Mesenteric fat pad (tissue), 1 donor: ENCODE data around the gene CRISPLD2. TPM values are rescaled to one million over a fixed set of nuclear protein-coding genes. Genes with fewer than 3 reads are reported as not detected.

ENCODE experiments used
- DNase-seq: peaks from one replicate; pipeline ENCODE4 v3.0.0-alpha.2; 2020; ENCODE audit warnings: low spot score
- total RNA-seq: library from RNA; stranded (reverse); fragmentation: NEBNext Ultra II Directional; extraction: Animal tissue kit (Norgen Biotek cat#: 25700); gene quantifications from one replicate; pipeline ENCODE4 v1.2.1, GENCODE V29; 2021
- donor health status: DM: yes; HTN: yes; CAD: no.

Gene CRISPLD2
- total RNA-seq, 1 donor from 2014 or later, result 256 TPM

DNA sequence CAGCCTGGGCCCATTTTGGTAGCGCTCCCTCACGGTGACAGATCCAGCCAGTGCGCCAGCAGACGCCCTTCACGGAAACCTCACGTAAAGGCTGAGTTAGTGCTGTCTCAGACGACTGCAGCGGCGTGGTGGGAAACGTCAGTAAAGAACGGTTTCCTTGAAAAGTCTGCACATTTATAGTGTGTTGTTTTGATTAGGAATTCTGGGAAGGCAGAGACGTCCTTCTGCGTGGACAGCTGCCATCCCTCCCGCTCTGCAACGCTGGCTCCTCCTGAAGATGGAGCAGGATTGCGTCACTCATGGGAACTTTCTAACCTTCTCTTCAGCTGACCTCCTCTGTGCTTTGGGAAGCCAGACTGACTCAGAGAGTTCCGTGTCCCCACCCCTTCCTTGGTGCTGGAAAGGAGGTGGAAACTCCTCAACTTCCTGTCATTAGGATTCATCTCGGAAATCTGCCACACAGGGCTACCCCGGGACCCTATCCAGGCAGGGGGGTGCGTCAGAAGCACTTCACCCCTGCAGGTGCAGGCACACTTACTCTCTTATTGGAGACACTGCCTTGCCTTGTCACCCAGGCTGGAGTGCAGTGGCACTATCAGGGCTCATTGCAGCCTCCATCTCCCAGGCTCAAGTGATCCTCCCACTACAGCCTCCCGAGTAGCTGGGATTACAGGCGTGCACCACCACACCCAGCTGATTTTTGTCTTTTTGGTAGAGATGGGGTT is 24.3 kb upstream of the CRISPLD2 start:
- no peak for DNase-seq

DNA sequence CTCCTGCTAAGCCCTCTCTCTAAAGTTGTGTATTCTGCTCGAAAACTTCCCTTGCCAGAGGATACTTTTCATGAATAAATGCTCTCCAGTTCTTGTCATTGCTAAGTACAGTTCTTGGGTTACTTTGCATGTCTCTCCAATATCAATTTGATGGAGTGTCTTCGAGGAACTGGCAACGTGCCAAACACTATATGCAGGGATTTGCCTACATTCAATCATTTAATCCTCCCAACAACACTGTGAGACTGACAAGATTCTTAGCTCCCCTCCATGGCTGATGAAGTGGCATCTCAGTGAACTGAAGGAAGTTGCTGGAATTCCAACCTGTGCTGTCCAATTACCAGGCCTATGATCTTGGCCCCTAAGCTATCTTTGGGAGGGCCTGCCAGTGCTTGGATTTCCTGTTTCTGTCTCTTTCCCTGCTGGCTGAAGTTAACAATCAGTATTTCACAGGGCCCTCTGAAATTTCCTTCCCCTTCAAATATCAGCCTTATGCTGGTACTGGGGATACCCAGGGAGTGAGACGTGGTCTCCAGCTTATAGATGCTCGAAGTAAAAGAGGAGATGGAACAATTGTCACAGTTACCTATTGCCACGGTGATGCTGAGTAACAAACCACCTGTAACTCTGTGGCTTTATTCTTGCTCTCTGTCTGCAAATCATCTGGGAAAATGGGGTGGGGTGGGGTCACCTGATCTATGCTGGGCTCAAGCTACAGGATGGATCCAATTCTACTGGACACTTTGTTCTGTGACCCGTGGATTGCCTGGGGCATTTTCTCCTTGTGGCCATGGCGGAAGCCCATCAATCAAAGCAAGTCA is 19.4 kb upstream of the CRISPLD2 start:
- no peak for DNase-seq

DNA sequence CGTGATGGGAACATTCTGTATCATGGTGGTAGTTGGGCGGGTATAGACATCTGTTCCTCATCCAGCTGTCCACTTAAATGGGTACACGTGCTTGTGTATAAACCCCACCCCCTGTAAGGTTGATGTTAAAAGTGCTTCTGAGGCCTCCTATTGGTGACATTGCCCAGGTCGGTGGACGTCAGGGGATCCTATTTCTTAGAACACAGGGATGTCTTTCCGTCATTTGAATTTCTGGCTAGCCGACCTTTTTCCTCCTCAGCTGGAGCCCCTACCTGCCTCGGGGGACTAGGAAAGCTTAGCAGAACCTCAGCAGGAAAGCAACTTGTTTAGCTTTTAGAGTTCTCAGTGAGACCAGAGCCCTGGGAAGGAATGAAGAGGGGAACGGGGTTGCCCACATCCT is 16.6 kb upstream of the CRISPLD2 start:
- no peak for DNase-seq

DNA sequence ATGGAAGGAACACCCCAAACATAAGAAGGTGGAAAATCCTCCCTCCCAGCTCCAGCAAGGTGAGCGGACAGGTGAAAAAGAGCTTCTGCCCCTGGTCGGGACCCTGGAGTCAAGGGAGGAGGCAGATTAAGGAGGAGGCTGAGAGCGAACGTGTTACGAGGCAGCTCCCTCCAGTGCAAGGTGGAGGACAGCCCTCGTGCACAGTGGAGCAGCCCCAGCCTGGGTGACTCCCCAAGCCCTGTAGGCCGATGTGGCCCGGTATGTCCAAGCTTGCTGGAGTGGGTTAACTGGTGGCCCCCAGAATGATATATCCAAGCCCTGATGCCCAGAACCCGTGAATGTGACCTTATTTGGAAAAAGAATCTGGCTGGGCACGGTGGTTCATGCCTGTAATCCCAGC is 15.5 kb upstream of the CRISPLD2 start:
- no peak for DNase-seq

DNA sequence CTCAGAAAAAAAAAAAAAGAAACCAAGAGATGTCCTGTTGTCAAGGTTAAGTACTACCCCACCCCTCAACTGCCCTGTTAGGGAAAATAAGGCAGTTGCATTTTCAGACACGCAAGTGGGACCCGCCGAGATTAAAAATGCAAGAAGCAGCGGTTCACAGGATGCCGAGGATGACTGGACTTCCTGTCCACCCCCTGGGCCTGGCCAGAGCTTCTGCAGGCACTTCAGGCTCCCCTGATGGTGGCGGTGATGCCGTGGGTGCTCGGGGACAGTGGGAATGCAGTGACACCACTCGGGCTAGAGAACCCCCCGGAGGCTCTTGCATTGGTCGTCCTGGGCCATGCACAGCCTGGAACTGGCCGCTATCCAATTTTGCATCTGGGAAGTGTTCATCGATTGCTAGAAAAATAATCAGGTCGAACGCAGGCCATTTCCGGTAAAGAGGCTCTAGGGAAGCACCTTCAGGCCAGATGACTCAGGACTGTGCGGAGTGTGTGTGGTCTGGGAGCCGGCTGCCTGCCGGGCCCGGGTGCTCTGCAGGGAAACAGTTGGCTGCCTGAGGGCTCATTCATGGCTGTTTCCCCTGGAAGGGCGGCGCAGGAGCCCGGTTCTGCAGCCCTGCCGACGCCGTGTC is 13.4 kb upstream of the CRISPLD2 start:
- no peak for DNase-seq

DNA sequence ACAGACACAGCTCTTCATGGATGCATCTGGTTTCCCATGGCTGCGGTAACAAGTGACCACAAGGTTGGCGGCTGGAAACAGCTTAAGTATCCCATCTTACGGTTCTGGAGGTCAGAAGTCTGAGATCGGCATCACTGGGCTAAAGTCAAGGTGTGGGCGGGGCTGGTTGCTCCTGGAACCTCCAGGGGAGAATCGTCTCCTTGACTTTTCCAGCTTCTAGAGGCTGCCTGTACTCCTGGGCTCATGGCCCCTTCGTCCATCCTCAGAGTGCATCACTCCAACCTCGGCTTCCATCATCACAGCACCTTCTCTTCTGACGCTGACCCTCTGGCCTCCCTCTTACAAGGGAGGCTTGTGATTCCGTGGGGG is 12.9 kb upstream of the CRISPLD2 start:
- DNase-seq, result no peak

DNA sequence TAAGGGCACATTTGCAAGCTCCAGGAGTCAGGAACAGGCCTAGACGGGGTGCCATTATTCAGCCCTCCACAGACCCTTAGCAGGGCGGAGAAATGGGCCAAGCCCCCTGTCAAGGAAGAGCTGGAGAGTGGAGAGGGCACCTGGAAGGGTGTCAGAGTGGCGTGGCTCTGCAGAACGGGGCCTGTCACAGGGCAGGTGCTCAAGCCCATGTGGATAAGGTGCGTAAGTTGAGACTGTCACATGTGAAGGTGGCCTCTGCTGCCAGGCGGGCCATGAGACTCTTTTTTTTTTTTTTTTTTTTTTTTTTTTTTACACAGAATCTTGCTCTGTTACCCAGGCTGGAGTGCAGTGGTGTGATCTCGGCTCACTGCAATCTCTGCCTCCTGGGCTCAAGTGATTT is 12.0 kb upstream of the CRISPLD2 start:
- DNase-seq, result no peak

DNA sequence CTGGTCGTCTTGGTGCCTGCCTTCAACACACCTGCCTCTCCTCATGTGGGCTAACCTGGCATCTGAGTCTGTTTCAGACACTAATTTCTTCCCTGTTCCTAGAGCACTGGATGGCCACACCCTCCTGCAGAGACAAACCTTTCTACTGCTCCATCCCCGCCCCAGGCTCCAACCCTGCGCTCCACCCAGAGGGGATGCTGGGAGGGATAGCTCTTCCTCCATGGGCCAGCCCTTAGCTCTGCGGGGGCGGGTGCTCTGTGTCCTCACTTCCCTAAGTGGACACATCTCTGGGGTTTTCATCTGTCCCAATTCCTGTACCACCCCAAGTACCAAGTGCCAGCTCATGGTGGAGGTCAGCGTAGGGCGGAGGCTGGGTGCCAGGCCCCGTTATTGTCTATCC is 11.0 kb upstream of the CRISPLD2 start:
- no peak for DNase-seq

DNA sequence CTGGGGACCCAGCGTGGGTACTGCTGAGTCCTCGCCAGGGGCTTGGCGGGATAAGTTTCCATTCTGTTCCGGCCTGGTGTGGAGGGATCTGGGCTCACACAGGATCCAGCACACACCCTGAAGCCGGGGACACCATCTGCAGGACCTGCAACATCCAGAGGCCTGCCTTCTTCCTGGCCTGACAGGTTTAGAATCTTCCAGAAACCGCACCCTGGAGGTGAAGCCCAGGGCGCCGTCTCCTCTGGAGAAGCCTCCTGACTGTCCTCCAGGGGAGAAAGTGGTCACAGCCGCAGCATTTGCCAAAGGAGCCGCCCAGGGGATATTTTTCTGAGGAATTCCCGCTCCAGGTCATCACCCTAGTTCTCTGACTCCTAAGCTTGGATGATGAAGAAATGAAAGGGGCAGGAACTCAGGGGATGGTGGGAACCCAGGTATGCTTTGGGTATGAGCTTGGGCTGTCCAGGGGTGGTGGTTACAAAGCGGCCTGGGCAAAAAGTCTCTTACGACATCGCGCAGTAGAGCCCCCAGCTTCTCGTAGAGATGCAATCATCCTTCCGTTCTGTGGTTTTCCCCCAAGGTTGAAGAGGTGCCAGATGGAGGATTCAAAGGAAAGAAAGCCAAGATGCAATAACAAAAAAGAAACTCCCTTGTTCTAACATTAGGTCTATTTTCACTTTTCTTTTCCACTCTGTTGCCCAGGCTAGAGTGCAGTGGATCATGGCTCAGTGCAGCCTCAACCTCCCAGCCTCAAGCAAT is 9.1 kb upstream of the CRISPLD2 start:
- no peak for DNase-seq

DNA sequence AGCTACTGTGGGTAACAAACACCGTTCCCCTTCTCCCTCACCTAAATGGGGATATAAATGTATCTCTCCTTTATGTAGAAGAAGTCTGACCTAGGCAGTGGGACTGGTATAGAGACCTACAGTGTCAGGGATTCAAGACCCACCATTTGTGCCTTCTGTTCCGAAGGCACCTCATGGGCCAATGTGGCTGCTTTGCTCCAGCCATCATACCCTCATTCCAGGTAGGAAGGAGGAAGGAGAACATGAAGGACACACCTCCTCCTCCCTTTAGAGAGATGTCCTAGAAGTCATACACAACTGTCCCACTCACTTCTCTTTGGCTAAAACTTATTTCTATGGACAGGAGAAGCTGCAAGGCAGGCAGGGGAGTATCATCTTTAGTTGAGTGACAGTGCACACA is 8.3 kb upstream of the CRISPLD2 start:
- no peak for DNase-seq

DNA sequence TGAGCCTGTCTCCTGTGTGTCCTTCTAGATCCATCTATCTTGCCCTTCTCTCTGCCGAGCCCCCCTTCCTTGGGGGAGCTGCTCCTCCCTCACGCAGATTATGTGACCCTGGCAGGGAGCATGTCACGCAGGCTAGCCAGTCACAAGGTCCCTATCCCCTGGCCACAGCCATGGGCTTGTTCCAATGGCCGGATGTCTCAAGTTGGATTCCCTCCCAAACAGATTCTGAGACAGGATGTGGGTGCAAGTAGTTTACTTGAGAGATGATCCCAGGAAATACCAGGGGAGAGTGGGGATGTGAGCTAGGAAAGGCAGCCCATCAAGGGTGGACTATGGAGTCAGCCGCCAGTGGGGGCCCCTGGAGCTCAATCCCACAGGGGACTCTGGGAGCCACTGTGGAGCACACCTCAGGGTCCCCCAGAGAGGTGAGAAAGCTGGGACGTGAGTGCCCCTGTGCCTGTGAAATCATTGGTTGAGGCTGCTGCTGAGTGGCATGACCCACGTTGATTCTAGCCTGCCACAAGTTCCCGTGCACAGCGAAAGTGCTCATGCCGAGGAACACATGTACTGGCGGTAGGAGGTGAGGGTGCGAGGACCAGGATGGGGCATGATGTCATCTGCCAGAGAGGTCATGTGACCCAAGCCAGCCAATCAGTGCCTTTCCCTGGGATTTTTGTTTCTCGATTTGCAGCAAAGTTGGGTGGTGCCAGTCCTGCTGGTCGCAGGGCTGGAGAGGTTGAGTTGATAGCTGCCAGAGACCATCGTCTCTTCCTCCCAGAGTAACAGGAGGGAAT is 6.4 kb upstream of the CRISPLD2 start:
- no peak for DNase-seq

DNA sequence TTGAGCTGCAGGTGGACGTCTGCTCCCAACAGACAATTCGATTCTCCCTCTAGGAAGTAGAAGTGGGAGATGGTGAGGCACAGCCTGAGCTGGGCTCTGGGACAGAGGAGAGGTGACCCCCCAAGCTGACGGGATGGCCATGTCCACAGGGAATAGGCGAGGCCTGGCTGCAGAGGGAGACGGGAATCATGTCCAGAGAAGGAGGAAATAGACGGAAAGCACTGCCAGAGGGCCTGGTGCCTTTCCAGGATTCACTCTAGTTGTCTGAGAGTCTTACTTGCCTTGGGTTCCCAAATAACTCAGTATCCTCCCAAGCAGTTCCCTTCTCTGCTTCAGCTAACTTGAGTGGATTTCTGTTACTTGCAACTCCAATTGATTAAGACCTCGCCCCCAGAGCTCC is 4.3 kb upstream of the CRISPLD2 start:
- DNase-seq, result no peak

DNA sequence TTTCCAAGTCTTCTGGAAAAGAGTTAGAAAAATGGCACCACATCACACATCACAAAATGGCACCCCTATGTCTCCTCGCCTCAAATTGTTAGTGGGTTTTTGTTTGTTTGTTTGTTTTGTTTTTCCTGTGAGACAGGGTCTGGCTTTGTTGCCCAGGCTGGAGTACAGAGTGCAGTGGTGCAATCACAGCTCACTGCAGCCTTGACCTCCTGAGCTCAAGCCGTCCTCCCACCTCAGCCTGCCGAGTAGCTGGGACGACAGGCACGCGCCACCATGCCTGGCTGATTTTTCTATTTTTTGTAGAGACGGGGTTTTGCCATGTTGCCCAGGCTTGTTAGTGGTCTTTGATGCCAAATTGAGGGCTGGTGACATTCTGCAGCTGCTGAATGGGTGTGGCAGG is 3.8 kb upstream of the CRISPLD2 start:
- DNase-seq, result no peak

DNA sequence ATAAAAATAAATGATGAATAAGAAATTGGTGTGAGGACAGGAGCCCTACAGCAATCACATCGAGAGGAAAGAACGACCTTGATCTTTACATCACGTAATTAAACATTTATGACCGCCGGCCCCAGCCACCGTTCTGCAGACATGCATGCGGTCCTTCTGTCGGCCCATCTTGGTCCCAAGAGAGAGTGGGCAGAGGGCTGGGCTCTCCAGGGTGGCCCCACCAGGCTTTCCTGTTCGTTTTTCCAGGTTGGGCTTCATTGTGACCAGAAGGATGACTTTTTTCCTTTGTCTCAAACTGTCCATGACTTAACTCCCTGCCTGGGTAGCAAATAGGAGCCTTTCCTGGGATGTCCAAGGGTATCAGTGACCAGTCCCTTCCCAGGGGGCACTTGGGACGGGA is 3.3 kb upstream of the CRISPLD2 start:
- no peak for DNase-seq

DNA sequence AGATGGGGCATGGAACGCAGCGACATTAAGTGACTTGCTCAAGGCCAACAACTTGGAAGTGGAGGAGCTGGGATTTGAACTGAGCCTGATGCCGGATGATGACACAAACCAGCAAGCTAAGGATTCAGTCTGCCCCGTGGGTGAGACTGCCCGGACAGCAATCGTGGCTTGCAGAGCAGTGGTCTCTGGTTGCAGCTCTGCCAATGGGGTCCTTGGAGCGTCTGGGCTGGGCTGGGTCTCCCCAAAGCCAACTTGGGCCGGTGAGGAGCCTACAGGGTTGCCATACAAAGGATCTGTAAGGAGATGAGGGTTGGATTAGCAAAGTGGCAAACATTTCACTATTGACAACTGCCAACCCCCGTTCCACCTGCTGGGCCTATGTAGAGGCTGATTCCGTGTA is 2.6 kb upstream of the CRISPLD2 start:
- no peak for DNase-seq

DNA sequence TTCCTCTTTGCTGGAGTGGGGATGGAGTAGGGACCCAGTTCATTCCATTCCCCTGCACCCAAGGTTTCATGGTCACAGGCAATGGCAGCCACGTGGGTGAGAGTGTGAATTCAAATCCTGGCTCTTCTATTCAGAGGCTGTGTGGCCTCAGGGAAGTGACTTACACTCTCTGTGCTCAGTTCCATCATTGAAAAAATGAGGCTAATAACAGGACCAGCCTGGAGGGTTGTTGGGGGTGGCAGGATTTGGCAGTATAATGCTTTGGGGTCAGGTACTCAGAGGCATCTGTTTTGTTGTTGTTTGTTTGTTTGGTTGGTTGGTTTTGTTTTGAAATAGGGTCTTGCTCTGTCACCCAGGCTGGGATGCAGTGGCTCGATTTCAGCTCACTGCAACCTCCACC is 2.2 kb upstream of the CRISPLD2 start:
- DNase-seq, result no peak

DNA sequence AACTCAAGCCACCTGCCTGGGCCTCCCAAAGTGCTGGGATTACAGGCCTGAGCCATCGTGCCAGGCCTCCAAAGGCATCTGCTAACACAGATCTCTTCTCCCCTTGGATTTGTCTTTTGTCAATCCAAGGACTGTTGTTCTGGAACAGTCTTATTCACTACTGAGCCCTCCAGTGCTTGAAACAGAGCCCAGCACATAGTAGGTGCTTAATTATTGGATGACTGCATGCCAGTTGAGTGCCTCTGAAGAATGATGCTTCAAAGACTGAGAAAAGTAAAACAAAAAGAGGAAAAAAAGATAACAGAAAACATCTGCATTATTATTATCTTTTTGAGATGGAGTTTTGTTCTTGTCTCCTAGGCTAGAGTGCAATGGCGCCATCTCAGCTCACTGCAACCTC is 1.7 kb upstream of the CRISPLD2 start:
- no peak for DNase-seq

DNA sequence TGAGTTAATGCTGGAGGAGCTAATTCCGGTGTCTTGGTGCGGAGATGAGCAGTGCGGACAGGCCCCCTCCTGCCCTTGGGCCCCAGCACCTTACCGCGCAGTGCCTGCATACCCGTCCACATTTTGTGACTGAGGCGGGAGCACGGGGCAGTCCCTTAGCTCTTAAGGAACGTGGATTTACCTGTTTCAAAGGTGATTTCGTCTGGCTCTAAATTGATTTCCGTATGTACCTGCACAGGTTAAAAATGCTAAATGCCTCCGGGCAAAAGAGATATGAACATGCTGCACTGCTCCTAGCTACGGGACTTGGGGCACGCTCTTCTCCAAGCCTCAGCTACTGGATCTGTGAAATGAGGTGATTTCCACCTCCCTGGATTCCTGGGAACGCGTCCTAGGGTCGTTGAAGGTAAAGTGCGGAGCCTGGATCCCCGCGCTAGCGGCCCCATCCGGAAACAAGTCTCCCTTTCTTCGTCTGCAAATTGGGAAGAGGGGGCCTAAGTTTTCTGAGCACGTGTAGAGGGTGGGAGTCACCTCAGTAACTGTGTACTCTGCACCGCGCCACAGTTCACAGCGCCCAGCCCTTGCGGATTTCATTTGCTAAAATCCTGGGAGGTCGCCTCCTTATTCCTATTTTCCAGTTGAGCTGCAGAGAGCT is 669 bp upstream of the CRISPLD2 start:
- DNase-seq, result no peak

DNA sequence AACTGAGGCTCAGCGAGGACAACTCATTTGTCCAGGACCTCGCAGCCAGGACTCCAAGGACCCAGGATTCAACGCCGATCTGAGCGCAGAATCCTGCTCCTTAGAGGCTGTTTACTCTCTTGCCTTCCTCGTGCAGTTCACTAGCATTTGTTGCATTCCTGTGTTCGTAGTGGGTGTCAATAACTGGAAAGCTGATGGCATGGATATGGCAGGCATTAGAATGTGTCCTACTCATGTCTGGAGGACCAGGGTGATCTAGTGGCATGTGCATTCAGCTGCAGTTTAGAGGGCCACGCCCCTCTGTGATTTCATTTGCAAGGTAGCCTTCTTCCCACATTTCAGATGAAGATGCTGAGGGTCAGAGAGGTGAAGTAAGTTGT is 510 bp downstream of the CRISPLD2 start:
- DNase-seq, result no peak

DNA sequence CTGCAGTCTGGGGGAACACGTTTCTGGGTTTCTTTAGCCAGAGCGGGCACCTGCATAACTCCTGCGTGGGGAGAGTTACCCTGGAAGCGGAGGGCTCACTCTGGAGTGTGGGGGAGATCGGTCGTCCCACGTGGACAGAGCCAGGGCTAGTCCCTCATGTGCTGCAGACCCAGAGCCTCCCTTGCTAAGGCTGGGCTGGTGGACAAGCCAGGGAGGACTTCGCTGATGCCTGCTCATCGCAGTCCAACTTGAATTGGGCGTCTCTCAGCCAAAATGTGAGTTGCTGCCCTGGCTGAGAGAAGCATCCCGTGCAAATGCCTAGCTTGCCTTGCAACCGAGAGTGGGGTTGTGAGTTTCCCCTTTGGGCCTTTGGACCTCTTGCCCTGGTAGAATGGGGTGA is 986 bp downstream of the CRISPLD2 start:
- DNase-seq, result no peak
